ENCODE data around the gene CLSTN2. TPM values are rescaled to one million over a fixed set of nuclear protein-coding genes. Genes with fewer than 3 reads are reported as not detected.

The CLSTN2 gene
- total RNA-seq, 1 experiment from 2014 or later = 0.68 TPM

GRCh38 chr3:140537727-140538082 is 602.7 kb downstream of the CLSTN2 start:
- Mint-ChIP-seq H3K27me3 (ENCODE audit: low read depth) (peaks cover 4% of the 10 kb centered on the region; the same call in 1 of the 2 replicates), H3K4me1 (peaks cover 0 to 5% of the 10 kb centered on the region in 2 experiments; a peak in 2 of 4 replicates), H3K36me3 (ENCODE audit: insufficient read depth in 1 of 3, low read depth in 3 of 3) (no peaks in the 10 kb centered on the region; a peak in 1 of 7 replicates), H3K4me3 (no peak overlapping the region), H3K9me3 (peaks cover 0 to 5% of the 10 kb centered on the region in 2 experiments; a peak in 1 of 5 replicates), H3K27ac (no peak overlapping the region)
- Histone ChIP-seq H2AK5ac (ENCODE audit: insufficient read length, low read length) (no peak overlapping the region), H2BK120ac (ENCODE audit: low read depth, low read length, poor library complexity, severe bottlenecking) (no peak overlapping the region), H3K18ac (ENCODE audit: insufficient read length, low read depth, low read length) (no peak overlapping the region), H2AFZ (ENCODE audit: low read length) (no peak overlapping the region), H2BK20ac (ENCODE audit: low read depth, low read length, poor library complexity, severe bottlenecking) (no peak overlapping the region), H2BK15ac (ENCODE audit: low read depth, low read length) (no peak overlapping the region), H3K79me1 (ENCODE audit: insufficient read depth, low read depth, low read length, poor library complexity, severe bottlenecking) (no peaks in the 10 kb centered on the region), H3K14ac (ENCODE audit: insufficient read depth, low read length) (no peak overlapping the region), H4K20me1 (ENCODE audit: control insufficient read depth, insufficient read depth, insufficient read length) (no peaks in the 10 kb centered on the region), H3K23me2 (ENCODE audit: insufficient read length, low read depth, low read length, poor library complexity, severe bottlenecking) (no peaks in the 10 kb centered on the region), H3K9ac (ENCODE audit: extremely low read depth, insufficient read length, low read length) (no peak overlapping the region), H3K23ac (ENCODE audit: insufficient read length, low read depth, low read length) (no peak overlapping the region), H3K9me3 (ENCODE audit: control insufficient read depth, low read depth, low read length) (no peaks in the 10 kb centered on the region), H3T11ph (ENCODE audit: low read length) (no peak overlapping the region), H3K56ac (ENCODE audit: insufficient read length, low read depth, low read length) (no peak overlapping the region), H2BK12ac (ENCODE audit: insufficient read length, low read depth, low read length) (no peak overlapping the region), H4K5ac (ENCODE audit: insufficient read length, low read depth, low read length) (no peak overlapping the region), H3K79me2 (ENCODE audit: insufficient read depth, low read length) (no peaks in the 10 kb centered on the region), H3K4me1 (ENCODE audit: insufficient read depth, low read length) (no peaks in the 10 kb centered on the region), H3K4ac (ENCODE audit: low read depth, low read length) (no peak overlapping the region), H2BK5ac (ENCODE audit: insufficient read length, low read length) (no peak overlapping the region), H4K91ac (ENCODE audit: insufficient read length, low read depth, low read length) (no peak overlapping the region), H3K27me3 (ENCODE audit: insufficient read depth, low read length) (no peaks in the 10 kb centered on the region), H3K4me2 (ENCODE audit: insufficient read depth, insufficient read length, low read length) (no peak overlapping the region), H4K8ac (replicated peaks; ENCODE audit: insufficient read length, low read depth, low read length) (no peak overlapping the region), H3K27ac (ENCODE audit: insufficient read length, low read depth, low read length) (no peak overlapping the region)
- no CpG with 5 or more reads among the region's 3 CpGs for WGBS (ENCODE audit: extremely low coverage, insufficient read length, low lambda C conversion rate)
- DNase-seq = no peak
- no peak for TF ChIP-seq CTCF (conservative IDR thresholded peaks at IDR 0.05)

Measured in H9 (cell line).